Measurements from ENCODE around the gene CRISPLD2. TPM values are rescaled to one million over a fixed set of nuclear protein-coding genes. Genes with fewer than 3 reads are reported as not detected.
A peak's percentile ranks its signal among the peaks of the same experiment; 100 is the strongest.
"Not testable (repeated sequence)": the region's sequence is repeated elsewhere in the genome, so short reads cannot be mapped to it uniquely, and the experiment has no call there.

The CRISPLD2 gene
- total RNA-seq, 1 donor from 2014 or later: 29.1 TPM

DNA sequence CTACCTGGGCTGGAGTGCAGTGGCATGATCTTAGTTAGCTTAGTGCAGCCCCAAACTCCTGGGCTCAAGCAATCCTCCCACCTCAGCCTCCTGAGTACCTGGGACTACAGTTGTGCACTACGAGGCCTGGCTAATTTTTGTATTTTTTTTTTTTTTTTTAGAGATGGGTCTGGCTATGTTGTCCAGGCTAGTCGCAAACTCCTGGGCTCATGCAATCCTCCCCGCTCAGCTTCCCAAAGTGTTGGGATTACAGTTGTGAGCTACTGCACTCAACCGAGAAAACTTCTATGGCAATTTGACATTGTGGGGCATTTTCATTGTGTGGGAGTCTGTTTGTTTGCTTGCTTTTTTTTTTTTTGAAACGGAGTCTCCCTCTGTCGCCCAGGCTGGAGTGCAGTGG lies 30.0 kb downstream of the CRISPLD2 start:
- intact Hi-C loops (cut with micrococcal nuclease): no loop called here
- no peak for ATAC-seq

GRCh38 chr16:84850714-84851113 lies 30.9 kb downstream of the CRISPLD2 start:
- ATAC-seq: no peak
- intact Hi-C loops (cut with micrococcal nuclease): no loop called here
- DNase-seq: no peak

More for the DNA sequence above, 30.0 kb downstream of the CRISPLD2 start:
- DNase-seq: no peak

DNA sequence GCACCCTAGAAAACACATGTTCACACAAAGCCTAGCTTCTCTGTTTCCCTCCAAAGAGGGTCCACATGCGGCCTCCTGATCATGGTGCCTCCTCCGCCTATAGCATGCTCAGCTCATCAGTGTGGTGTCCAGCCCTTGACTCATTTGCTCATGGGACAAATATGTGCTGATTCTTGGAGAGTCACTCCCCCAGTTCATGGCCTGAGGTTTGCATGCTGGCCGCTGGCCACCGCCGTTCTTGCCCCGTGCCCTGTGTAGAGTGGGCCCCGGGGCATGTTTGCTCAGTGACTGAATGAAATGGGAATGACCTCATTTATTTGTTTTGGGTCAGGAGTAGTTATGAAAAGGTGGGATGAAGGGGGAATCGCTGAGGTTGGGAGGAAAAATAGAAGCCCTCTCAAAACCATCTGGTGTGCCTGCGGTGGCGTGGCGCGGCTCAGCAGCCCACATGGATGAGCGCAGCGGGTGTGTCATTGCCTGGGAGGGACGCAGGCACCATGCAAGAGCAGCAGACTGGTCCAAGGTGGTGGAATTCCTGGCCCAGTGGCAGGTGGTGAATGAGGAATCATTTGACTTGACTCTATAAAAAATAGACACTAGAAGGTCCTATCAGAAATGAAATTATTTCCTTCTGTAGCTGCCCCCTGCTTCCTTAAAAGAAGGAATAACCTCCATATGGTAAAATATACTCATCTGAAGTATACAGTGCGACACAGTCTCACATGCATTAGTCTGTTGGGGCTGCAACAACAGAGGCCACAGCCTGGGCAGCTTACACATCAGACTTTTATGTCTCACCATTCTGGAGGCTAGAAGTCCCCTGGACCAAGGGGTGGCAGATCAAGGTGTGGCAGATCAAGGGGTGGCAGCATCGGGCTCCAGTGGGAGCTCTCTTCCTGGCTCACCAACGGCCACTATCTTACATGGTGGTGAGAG lies 31.7 kb downstream of the CRISPLD2 start:
- DNase-seq (no peak), ATAC-seq (no peak)
- intact Hi-C loops (cut with micrococcal nuclease): no loop called here

DNA sequence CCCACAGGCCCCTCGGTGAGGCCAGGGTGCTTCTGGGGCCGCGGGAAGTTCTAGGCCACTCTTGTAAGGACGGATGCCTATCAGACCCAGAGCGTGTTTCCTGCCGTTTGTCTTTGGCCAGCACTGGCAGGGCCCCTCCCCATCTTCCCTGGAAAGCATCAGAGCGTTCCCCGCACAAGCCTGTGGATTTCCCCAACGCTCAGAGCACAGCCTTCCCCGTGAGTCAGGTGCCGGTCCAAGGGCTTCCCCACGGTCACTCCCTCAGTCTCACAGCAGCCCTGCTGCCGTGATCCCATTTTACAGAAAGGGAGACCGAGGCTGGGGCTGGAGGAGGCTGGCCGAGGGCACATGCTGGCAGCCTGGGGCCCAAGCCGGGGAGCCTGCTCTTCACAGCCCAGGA lies 33.7 kb downstream of the CRISPLD2 start:
- ATAC-seq (no peak), DNase-seq (no peak)
- intact Hi-C loops (cut with micrococcal nuclease): no loop called here

- DNase-seq (no peak), ATAC-seq (no peak)
- intact Hi-C loops (cut with micrococcal nuclease): no loop called here
Measured at GRCh38 chr16:84854759-84855158, 35.0 kb downstream of the CRISPLD2 start.

- ATAC-seq; intact Hi-C loops (cut with micrococcal nuclease): not testable (repeated sequence)
Measured at GRCh38 chr16:84855435-84856202, 35.8 kb downstream of the CRISPLD2 start.

GRCh38 chr16:84856203-84856581 lies 36.4 kb downstream of the CRISPLD2 start:
- intact Hi-C loops (cut with micrococcal nuclease); ATAC-seq; DNase-seq: not testable (repeated sequence)

More at GRCh38 chr16:84855435-84856202, 35.8 kb downstream of the CRISPLD2 start:
- not testable (repeated sequence) for DNase-seq

DNA sequence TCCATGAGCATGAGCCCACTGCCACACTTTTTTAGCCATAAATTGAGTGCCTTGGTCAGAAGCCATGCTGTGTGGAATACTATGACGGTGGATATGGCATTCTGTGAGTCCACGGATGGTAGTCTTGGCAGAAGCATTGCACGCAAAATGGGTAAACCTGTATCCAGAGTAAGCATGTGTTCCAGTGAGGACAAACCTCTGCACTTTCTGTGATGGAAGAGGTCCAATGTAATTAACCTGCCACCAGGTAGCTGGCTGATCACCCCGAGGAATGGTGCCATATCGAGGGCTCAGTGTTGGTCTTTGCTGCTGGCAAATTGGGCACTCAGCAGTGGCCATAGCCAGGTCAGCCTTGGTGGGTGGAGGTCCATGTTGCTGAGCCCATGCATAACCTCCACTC lies 37.0 kb downstream of the CRISPLD2 start:
- ATAC-seq; intact Hi-C loops (cut with micrococcal nuclease): not testable (repeated sequence)
- peak; percentile 3 for DNase-seq

GRCh38 chr16:84859681-84860080 lies 39.9 kb downstream of the CRISPLD2 start:
- DNase-seq (no peak), ATAC-seq (no peak)
- intact Hi-C loops (cut with micrococcal nuclease): no loop called here

DNA sequence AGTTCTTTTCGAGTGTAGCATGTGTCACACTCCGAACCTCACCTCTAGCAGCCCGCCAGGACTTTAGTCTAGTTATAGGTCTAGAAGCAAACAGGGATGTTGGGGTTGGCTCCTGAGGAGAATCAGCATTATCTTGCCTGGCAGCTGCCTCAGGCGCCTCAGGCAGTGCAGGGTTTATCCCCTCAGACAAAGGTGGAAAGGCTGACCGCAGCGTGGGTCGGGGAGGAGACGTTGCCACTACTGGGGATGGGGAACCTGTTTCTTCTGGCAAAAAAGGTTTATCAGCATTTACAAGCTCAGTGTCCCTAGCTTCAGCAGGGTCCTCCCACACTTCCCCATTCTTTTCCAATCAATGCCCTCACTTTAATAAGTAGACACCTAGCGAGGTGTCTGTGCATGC lies 40.6 kb downstream of the CRISPLD2 start:
- no peak for ATAC-seq
- peak; percentile 9 for DNase-seq
- intact Hi-C loops (cut with micrococcal nuclease): no loop called here

- intact Hi-C loops (cut with micrococcal nuclease): no loop called here
- no peak for ATAC-seq
- DNase-seq: no peak
Measured at GRCh38 chr16:84861671-84862070, 41.9 kb downstream of the CRISPLD2 start.

DNA sequence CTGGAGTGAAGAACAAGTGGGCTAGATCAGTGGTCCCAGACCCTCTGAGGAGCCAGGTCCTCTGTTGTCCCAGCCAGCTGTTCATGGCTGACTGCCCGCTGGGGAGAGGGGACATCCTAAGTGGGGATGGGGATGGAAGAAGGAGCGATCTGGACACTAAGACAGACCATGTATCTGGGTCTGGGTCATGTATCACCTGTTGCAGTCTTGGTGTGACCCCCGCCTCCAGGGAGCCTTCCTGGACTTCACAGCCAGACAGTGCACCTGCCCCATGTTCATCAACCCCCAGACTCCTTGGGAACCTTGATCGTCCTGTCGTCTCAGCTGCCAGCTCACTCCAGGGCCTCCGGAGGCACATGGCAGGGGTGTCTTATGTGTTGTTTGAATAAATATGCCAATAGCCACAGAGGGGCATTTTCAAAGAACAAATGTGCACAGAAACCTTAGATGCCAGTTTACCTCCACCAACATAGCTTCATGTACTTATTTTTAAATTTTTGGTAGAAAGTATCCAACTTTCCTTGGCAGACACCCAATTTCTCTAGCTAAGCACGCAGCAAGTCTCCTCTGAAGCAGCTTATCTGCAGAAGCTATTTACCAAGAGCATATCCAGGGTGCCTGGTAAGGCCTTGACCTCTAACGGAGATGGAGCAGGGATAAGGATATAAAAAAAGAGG lies 43.2 kb downstream of the CRISPLD2 start:
- ATAC-seq: no peak
- intact Hi-C loops (cut with micrococcal nuclease): no loop called here

DNA sequence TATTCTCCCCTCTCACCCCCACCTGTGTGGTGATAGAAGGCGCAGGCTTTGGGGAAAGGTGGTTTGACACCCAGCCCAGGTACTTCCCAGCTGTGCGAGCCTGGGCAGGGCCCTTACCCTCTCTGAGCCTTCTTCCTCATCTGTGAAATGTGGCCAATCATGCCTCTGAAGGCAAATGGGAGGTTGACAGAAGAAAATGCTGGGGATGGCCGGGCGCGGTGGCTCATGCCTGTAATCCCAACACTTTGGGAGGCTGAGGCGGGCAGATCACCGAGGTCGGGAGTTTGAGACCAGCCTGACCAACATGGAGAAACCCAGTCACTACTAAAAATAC lies 43.7 kb downstream of the CRISPLD2 start:
- DNase-seq (no peak), ATAC-seq (no peak)
- intact Hi-C loops (cut with micrococcal nuclease): no loop called here

More for the DNA sequence above, 43.2 kb downstream of the CRISPLD2 start:
- DNase-seq: peak; percentile 18

DNA sequence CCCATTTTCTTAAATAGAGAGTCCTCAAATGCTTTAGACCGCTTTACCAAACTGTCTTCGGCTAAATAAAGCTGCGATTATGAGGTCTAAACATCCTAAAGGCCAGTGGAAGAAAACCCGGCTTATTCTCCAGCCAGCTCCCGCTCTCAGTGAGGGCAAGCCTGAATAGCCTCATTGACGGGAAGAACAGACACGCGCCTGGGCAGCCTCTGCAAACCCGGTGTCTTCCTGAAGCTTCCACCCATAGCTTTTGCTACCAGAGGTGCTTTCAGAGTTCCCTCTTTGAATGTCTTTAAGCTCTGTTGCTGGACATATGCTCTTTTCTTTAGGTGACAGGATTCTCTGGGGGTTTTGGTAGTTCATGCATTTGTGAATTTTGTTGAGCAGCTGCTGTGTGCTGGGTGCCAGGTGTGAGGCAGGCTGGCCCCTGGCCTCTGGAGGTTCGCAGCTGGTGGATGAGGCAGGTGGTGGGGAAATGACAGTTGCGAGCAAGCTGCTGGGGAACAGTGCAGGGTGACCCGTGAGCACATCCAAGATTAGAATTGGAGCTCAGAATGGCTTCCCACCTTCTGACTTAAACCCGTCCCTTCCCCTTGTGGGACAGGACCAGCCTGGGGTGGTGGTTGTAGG lies 44.7 kb downstream of the CRISPLD2 start:
- DNase-seq (peak; percentile 17), ATAC-seq (peak; percentile 33)
- intact Hi-C loops (cut with micrococcal nuclease): no loop called here

DNA sequence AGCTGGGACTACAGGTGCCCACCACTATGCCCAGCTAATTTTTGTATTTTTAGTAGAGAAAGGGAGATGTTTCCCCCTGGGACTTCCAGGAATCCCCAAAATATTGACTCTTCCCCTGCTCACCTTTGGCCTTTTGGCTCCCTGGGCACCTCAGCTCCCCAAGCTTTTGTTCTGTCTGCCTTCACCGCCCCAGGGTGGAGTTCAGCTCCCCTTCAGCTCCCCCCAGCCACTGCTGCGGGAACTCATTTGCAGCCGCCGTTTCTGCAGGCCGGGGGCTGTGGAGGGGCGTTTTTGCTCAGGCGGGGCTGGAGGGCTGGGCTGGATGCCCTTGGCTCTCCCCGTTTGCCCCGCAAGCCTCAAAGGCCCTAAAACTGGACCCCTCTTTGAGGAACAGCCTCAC lies 47.9 kb downstream of the CRISPLD2 start:
- ATAC-seq: no peak
- intact Hi-C loops (cut with micrococcal nuclease): no loop called here
- peak; percentile 3 for DNase-seq

DNA sequence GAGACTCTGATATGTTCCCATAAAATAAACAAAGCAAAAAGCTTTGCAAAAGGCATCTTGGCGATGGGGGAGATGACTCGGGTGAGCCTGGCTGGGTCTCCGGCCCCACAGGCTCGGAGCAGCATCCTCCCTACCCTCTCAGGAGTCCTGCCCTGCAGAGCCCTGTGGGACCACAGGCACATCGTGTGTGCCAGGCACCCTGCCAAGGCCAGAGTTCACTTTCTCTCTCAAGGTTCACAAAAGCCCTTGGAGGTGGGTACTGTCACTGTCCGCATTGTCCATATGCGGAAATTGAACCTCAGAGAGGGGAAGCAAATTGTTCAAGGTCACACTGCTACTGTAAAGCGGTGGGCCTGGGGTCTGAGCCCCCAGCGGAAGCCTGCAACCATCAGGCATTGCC lies 48.5 kb downstream of the CRISPLD2 start:
- DNase-seq (peak; percentile 4), ATAC-seq (no peak)
- intact Hi-C loops (cut with micrococcal nuclease): no loop called here

- peak; percentile 19 for DNase-seq
- intact Hi-C loops (cut with micrococcal nuclease): no loop called here
- ATAC-seq: no peak
Measured at GRCh38 chr16:84868829-84869472, 49.2 kb downstream of the CRISPLD2 start.

- intact Hi-C loops (cut with micrococcal nuclease): no loop called here
- DNase-seq (peak; percentile 12), ATAC-seq (no peak)
Measured at GRCh38 chr16:84869473-84869845, 49.7 kb downstream of the CRISPLD2 start.

DNA sequence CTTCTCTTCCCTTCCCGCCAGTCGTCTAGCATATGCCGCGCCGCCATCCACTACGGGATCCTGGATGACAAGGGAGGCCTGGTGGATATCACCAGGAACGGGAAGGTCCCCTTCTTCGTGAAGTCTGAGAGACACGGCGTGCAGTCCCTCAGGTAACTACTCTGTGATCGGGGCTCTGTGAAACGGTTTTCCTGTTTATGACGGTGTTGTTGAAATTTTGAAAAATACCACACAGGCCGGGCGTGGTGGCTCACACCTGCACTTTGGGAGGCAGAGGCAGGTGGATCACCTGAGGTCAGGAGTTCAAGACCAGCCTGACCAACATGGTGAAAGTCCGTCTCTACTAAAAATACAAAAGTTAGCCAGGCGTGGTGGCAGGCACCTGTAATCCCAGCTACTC lies 53.2 kb downstream of the CRISPLD2 start:
- intact Hi-C loops (cut with micrococcal nuclease); ATAC-seq: not testable (repeated sequence)
- DNase-seq: peak; percentile 18
